SK-N-SH (cell line): ENCODE data around the gene GNB2. TPM values are rescaled to one million over a fixed set of nuclear protein-coding genes. Genes with fewer than 3 reads are reported as not detected.

ENCODE experiments used
- CTCF ChIA-PET: fragments of 300-600, 350-600 bp; formaldehyde crosslinking; extraction: SDS; loops from one replicate; lab custom pipeline; 2021; lab: Yijun Ruan, JAX
- POLR2A ChIA-PET: fragments of 350-600 bp; sonication (Branson Sonifier 250); formaldehyde crosslinking; extraction: SDS; loops from one replicate; lab custom pipeline; 2020; ENCODE audit warnings: antibody characterized with exemption, inconsistent platforms; lab: Yijun Ruan, JAX
- DNase-seq: peaks from one replicate; pipeline ENCODE4 v3.0.0; 2012
- H2AFZ ChIP-seq: fragments of 200-600 bp; sonication (generic); 2 replicates; pipeline ENCODE4 v1.8.1; 2016; ENCODE audit warnings: antibody characterized with exemption, mild to moderate bottlenecking, low read depth
- H3F3A ChIP-seq: fragments of 200-600 bp; sonication (generic); replicated peaks from 2 replicates; pipeline ENCODE3; 2016; ENCODE audit warnings: antibody characterized with exemption, mild to moderate bottlenecking; ENCODE audit not compliant: insufficient read depth
- H3K27ac ChIP-seq, 2 experiments: fragments of 200-500 bp in 1 of 2; fragments of 200-600 bp in 1 of 2; sonication (Bioruptor generic) in 1 of 2; sonication (generic), shearing (Covaris generic) in 1 of 2; 2 replicates each; pipeline versions ENCODE4 v1.5.1 to v1.6.1; 2014 to 2016; ENCODE audit warnings: low read depth in 2 of 2, inconsistent platforms in 1 of 2, low read length in 1 of 2, mild to moderate bottlenecking in 1 of 2, mixed read lengths in 1 of 2
- H3K27me3 ChIP-seq: fragments of 200-600 bp; sonication (generic), shearing (Covaris generic); 2 replicates; pipeline ENCODE4 v1.6.1; 2016; ENCODE audit warnings: mixed run types; ENCODE audit not compliant: insufficient read depth
- H3K36me3 ChIP-seq, 2 experiments: fragments of 200-500 bp in 1 of 2; fragments of 200-600 bp in 1 of 2; sonication (Bioruptor generic) in 1 of 2; sonication (generic) in 1 of 2; replicated peaks in 1 of 2; 2 replicates each; pipeline versions ENCODE3 to v1.5.1; 2014 to 2016; ENCODE audit warnings: low read length in 1 of 2, mild to moderate bottlenecking in 1 of 2; ENCODE audit not compliant: insufficient read depth in 2 of 2, control insufficient read depth in 1 of 2
- H3K4me1 ChIP-seq, 2 experiments: fragments of 200-500 bp in 1 of 2; fragments of 200-600 bp in 1 of 2; sonication (Bioruptor generic) in 1 of 2; sonication (generic), shearing (Covaris generic) in 1 of 2; 2 replicates each; pipeline versions ENCODE4 v1.5.1 to v1.6.1; 2014 to 2016; ENCODE audit warnings: low read depth in 1 of 2, low read length in 1 of 2, mixed run types in 1 of 2; ENCODE audit not compliant: insufficient read depth in 2 of 2, control insufficient read depth in 1 of 2
- H3K4me2 ChIP-seq: fragments of 200-600 bp; sonication (generic), shearing (Covaris generic); 2 replicates; pipeline ENCODE4 v1.6.1; 2017; ENCODE audit warnings: mixed run types
- H3K4me3 ChIP-seq, 2 experiments: fragments of 200-500 bp in 1 of 2; fragments of 200-600 bp in 1 of 2; sonication (Bioruptor generic) in 1 of 2; sonication (generic), shearing (Covaris generic) in 1 of 2; 2 replicates each; pipeline versions ENCODE4 v1.5.1 to v1.8.1; 2014 to 2016; ENCODE audit warnings: low read depth in 2 of 2, inconsistent platforms in 1 of 2, low read length in 1 of 2, mild to moderate bottlenecking in 1 of 2, mixed read lengths in 1 of 2, moderate library complexity in 1 of 2
- H3K79me2 ChIP-seq: fragments of 200-600 bp; sonication (generic); 2 replicates; pipeline ENCODE4 v1.8.1; 2017; ENCODE audit warnings: mild to moderate bottlenecking; ENCODE audit not compliant: insufficient read depth
- H3K9ac ChIP-seq: fragments of 200-600 bp; sonication (generic); 2 replicates; pipeline ENCODE4 v1.6.1; 2017; ENCODE audit warnings: mixed run types
- H3K9me2 ChIP-seq: fragments of 200-600 bp; sonication (generic); 2 replicates; pipeline ENCODE4 v1.6.1; 2017; ENCODE audit warnings: mixed run types
- H3K9me3 ChIP-seq: fragments of 200-600 bp; sonication (generic); 2 replicates; pipeline ENCODE4 v1.6.1; 2017; ENCODE audit warnings: mixed run types, mild to moderate bottlenecking, moderate library complexity
- H4K20me1 ChIP-seq: fragments of 200-600 bp; sonication (generic); 2 replicates; pipeline ENCODE4 v1.6.1; 2017; ENCODE audit warnings: mild to moderate bottlenecking, mixed run types; ENCODE audit not compliant: insufficient read depth
- CHD2 ChIP-seq: fragments of 150-350 bp; IDR thresholded peaks from 2 replicates; pipeline ENCODE4 v1.6.1; 2018; ENCODE audit warnings: low read length; ENCODE audit not compliant: partially characterized antibody
- EP300 ChIP-seq, 2 experiments: IDR thresholded peaks; 2 replicates each; pipeline versions ENCODE4 v1.4.0 to v1.6.1; 2012; ENCODE audit warnings: borderline replicate concordance in 1 of 2, low read depth in 1 of 2, low read length in 1 of 2
- MEF2A ChIP-seq: IDR thresholded peaks from 2 replicates; pipeline ENCODE4 v1.4.0; 2012; ENCODE audit warnings: low read depth, borderline replicate concordance
- MXI1 ChIP-seq: IDR thresholded peaks from 2 replicates; pipeline ENCODE4 v1.6.1; 2012; ENCODE audit warnings: mild to moderate bottlenecking, low read depth, low read length, improper control_type of control experiment
- NFIC ChIP-seq: IDR thresholded peaks from 2 replicates; pipeline ENCODE4 v1.4.0; 2012; ENCODE audit warnings: borderline replicate concordance
- POLR2AphosphoS5 ChIP-seq: IDR thresholded peaks from 2 replicates; pipeline ENCODE4 v1.6.1; 2012; ENCODE audit warnings: low read depth, low read length
- RXRA ChIP-seq: IDR thresholded peaks from 2 replicates; pipeline ENCODE4 v1.4.0; 2012; ENCODE audit warnings: low read depth, mild to moderate bottlenecking, borderline replicate concordance
- SMC3 ChIP-seq: IDR thresholded peaks from 2 replicates; pipeline ENCODE4 v1.6.1; 2012; ENCODE audit warnings: low read depth, low read length, improper control_type of control experiment
- TEAD4 ChIP-seq: IDR thresholded peaks from 2 replicates; pipeline ENCODE4 v1.4.0; 2012; ENCODE audit warnings: mild to moderate bottlenecking, borderline replicate concordance; ENCODE audit not compliant: insufficient read depth
- WGBS: methylation state at CpG from one replicate; pipeline ENCODE4 v1.1.6; 2017; ENCODE audit warnings: low lambda C conversion rate; 5-methylcytosine and 5-hydroxymethylcytosine counted together
- polyA plus RNA-seq, 3 experiments: library from polyadenylated mRNA; depleted of rRNA; stranded (reverse); fragments of >200 nt; gene quantifications; 2 replicates each; pipeline ENCODE4 v1.2.3, GENCODE V29; 2012
- TF ChIP-seq, protein P1 (sequence below): fragments of 150-350 bp; IDR thresholded peaks from 2 replicates; pipeline ENCODE4 v1.6.1; 2016; ENCODE audit warnings: mild to moderate bottlenecking, low read depth, low read length
- TF ChIP-seq, protein P2 (sequence below): IDR thresholded peaks from 2 replicates; pipeline ENCODE4 v1.4.0; 2012; ENCODE audit warnings: low read depth
- TF ChIP-seq, protein P3 (sequence below): IDR thresholded peaks from 2 replicates; pipeline ENCODE4; 2012
- TF ChIP-seq, protein P4 (sequence below): IDR thresholded peaks from 2 replicates; pipeline ENCODE4 v1.4.0; 2012; ENCODE audit warnings: low read depth, borderline replicate concordance

The GNB2 gene
- polyA plus RNA-seq, 1 of the 3 experiments (the other 2 are of a cell fraction) = 398 TPM

DNA sequence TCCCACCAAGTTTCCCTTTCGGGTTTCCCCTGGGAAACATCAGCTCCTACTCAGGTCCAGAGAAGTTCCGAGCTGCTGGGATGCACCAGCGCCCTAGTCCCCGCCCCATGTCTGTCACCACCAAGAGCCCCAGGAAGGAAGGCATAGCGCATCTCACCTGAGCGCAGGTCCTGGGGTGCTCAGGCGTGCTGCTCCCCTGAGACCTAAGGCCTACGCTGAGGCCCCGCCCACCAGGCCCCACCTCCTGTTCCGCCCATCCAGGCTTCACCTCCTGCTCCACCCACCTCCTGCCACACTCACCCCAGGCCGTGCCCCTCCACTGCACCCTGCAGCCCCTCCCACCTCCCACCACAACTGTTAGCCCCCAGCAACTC, 31.0 kb upstream of the GNB2 start:
- H3K9me2 ChIP-seq = no peaks in the 10 kb centered on the region
- CTCF ChIA-PET = interaction anchor here (0.9 to 12.8 kb wide), 5 partner anchors 8 to 82 kb away, joined by 3 to 109 read pairs (median 4); partner anchors contain the start of gene ACTL6B

DNA sequence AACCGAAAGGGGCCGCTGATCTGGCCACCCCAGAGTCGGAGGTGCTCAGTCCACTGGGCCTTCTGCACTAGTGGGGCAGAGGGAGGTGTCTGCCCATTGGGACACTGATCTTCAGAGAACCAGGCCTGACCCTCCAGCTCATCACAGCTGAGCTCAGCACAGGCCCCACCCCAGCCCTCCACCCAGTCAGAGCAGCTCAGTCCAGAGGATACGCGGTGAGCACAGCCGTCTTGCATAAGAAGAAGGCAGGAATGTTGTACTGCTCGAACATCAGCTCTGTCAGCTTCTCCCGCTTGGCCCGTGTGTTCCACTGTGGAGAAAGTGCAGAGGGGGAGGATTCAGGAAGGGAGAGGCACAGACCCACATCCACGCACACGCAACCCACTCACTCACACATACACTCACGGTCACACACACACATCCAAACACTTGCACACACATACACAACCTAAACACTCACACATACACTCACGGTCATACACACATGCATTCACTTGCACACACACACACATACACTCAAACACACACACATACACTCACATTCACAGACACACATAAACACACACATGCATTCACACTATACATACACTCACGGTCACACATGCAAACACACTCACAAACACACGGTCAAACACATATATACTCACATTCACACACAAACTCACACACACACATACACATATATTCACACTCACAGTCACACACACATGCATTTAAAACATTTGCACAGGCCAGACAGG, 23.5 kb upstream of the GNB2 start:
- no peaks in the 10 kb centered on the region; a peak in 1 of 4 replicates for H3K4me1 ChIP-seq
- no peaks in the 10 kb centered on the region for H3K9me2 ChIP-seq
- ChIA-PET CTCF (interaction anchor here (1.2 to 12.8 kb wide), 3 partner anchors 16 to 41 kb away, joined by 3 to 109 read pairs (median 7); no protein-coding TSS in a partner anchor), POLR2A (no interaction called here)
- H3K36me3 ChIP-seq = no peaks in the 10 kb centered on the region
- no peaks in the 10 kb centered on the region for H4K20me1 ChIP-seq
- peaks cover 12% of the 10 kb centered on the region for H3K27me3 ChIP-seq
- no peaks in the 10 kb centered on the region for H3K9me3 ChIP-seq
- no peak for DNase-seq
- no peak overlapping the region for H2AFZ ChIP-seq
- no peaks in the 10 kb centered on the region for H3F3A ChIP-seq
- TF ChIP-seq, protein P1, sequence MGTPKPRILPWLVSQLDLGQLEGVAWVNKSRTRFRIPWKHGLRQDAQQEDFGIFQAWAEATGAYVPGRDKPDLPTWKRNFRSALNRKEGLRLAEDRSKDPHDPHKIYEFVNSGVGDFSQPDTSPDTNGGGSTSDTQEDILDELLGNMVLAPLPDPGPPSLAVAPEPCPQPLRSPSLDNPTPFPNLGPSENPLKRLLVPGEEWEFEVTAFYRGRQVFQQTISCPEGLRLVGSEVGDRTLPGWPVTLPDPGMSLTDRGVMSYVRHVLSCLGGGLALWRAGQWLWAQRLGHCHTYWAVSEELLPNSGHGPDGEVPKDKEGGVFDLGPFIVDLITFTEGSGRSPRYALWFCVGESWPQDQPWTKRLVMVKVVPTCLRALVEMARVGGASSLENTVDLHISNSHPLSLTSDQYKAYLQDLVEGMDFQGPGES = no peak
- TF ChIP-seq, protein P2, sequence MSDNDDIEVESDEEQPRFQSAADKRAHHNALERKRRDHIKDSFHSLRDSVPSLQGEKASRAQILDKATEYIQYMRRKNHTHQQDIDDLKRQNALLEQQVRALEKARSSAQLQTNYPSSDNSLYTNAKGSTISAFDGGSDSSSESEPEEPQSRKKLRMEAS = no peak
- TF ChIP-seq CHD2 (no peak), MXI1 (no peak), MEF2A (no peak), POLR2AphosphoS5 (no peak), EP300 (IDR thresholded peaks at IDR 0.05; ENCODE audit: borderline replicate concordance in 1 of 2, low read depth in 1 of 2, low read length in 1 of 2) (no peak), RXRA (no peak), SMC3 (no peak)
- TF ChIP-seq, protein P3, sequence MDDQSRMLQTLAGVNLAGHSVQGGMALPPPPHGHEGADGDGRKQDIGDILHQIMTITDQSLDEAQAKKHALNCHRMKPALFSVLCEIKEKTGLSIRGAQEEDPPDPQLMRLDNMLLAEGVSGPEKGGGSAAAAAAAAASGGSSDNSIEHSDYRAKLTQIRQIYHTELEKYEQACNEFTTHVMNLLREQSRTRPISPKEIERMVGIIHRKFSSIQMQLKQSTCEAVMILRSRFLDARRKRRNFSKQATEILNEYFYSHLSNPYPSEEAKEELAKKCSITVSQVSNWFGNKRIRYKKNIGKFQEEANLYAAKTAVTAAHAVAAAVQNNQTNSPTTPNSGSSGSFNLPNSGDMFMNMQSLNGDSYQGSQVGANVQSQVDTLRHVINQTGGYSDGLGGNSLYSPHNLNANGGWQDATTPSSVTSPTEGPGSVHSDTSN = no peak
- TF ChIP-seq, protein P4, sequence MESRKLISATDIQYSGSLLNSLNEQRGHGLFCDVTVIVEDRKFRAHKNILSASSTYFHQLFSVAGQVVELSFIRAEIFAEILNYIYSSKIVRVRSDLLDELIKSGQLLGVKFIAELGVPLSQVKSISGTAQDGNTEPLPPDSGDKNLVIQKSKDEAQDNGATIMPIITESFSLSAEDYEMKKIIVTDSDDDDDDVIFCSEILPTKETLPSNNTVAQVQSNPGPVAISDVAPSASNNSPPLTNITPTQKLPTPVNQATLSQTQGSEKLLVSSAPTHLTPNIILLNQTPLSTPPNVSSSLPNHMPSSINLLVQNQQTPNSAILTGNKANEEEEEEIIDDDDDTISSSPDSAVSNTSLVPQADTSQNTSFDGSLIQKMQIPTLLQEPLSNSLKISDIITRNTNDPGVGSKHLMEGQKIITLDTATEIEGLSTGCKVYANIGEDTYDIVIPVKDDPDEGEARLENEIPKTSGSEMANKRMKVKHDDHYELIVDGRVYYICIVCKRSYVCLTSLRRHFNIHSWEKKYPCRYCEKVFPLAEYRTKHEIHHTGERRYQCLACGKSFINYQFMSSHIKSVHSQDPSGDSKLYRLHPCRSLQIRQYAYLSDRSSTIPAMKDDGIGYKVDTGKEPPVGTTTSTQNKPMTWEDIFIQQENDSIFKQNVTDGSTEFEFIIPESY = no peak
- TF ChIP-seq, all 33 proteins: peak for 0
- H3K4me3 ChIP-seq = no peak overlapping the region
- H3K79me2 ChIP-seq = no peaks in the 10 kb centered on the region
- WGBS = 81% methylated on average over 13 of the region's 15 CpGs
- H3K4me2 ChIP-seq = no peak overlapping the region
- no peak overlapping the region for H3K27ac ChIP-seq
- H3K9ac ChIP-seq = no peak overlapping the region

More for the DNA sequence above, 31.0 kb upstream of the GNB2 start:
- Histone ChIP-seq H3F3A (no peaks in the 10 kb centered on the region), H3K27ac (no peak overlapping the region), H3K36me3 (no peaks in the 10 kb centered on the region)
- POLR2A ChIA-PET = interaction anchor here (0.5 to 1.5 kb wide), 2 partner anchors 10 to 30 kb away, joined by 3 to 4 read pairs; partner anchors contain the start of gene GNB2
- TF ChIP-seq TEAD4 (no peak), NFIC (no peak)
- TF ChIP-seq, protein P4 = no peak
- TF ChIP-seq, all 33 proteins: peak for 0
- H3K4me1 ChIP-seq = peaks cover 0 to 9% of the 10 kb centered on the region in 2 experiments; a peak in 1 of 4 replicates
- H3K79me2 ChIP-seq = no peaks in the 10 kb centered on the region
- no peak overlapping the region for H3K4me2 ChIP-seq
- no peak overlapping the region for H3K9ac ChIP-seq
- no peak overlapping the region for H3K4me3 ChIP-seq
- no peak overlapping the region for H2AFZ ChIP-seq
- H3K27me3 ChIP-seq = peaks cover 7% of the 10 kb centered on the region; the same call in 1 of the 2 replicates
- DNase-seq = peak; percentile 75
- 89% methylated on average over 8 of the region's 11 CpGs for WGBS
- H4K20me1 ChIP-seq = no peaks in the 10 kb centered on the region
- no peaks in the 10 kb centered on the region for H3K9me3 ChIP-seq
